ENCODE measurements around the gene SGMS1.

DNA sequence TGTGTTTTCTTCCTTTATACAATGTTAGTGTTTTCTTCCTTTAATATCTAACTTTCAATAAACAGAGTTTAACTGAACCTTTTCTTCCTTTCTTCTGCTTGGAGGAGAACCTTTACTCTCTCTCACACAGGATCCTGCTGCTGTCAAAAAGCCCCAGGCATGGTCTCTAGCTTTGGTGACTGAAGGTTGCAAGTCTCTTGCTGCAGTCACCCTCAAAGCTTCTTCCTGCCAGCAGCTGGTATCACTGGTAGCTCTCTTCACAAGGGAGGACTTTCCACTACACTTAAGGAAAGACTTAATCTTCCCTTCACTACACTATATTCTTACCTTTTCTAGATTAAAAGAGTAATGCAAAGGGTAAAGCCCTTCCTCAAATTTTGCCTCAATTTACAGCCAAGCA lies 153.4 kb downstream of the SGMS1 start:
- TF ChIP-seq, protein P1, sequence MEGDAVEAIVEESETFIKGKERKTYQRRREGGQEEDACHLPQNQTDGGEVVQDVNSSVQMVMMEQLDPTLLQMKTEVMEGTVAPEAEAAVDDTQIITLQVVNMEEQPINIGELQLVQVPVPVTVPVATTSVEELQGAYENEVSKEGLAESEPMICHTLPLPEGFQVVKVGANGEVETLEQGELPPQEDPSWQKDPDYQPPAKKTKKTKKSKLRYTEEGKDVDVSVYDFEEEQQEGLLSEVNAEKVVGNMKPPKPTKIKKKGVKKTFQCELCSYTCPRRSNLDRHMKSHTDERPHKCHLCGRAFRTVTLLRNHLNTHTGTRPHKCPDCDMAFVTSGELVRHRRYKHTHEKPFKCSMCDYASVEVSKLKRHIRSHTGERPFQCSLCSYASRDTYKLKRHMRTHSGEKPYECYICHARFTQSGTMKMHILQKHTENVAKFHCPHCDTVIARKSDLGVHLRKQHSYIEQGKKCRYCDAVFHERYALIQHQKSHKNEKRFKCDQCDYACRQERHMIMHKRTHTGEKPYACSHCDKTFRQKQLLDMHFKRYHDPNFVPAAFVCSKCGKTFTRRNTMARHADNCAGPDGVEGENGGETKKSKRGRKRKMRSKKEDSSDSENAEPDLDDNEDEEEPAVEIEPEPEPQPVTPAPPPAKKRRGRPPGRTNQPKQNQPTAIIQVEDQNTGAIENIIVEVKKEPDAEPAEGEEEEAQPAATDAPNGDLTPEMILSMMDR (conservative IDR thresholded peaks at IDR 0.05 in 1 of 2, IDR thresholded peaks at IDR 0.05 in 1 of 2; ENCODE audit: extremely low read depth in 1 of 2, insufficient read depth in 1 of 2, low read depth in 1 of 2, low read length in 2 of 2), result no peak
- no peak for TF ChIP-seq EZH2 (IDR thresholded peaks at IDR 0.05; ENCODE audit: borderline replicate concordance, low read length)

Measured in mammary epithelial cell (primary cell).